Subcutaneous adipose tissue (tissue), 4 donors: ENCODE measurements around the gene IL17RB. TPM values are rescaled to one million over a fixed set of nuclear protein-coding genes. Genes with fewer than 3 reads are reported as not detected.

ENCODE experiments used
- small RNA-seq: library from RNA; depleted of rRNA; stranded (forward); fragments of <200 nt; gene quantifications from one replicate; pipeline ENCODE3, GENCODE V24; 2016
- total RNA-seq, 4 donors: library from RNA; depleted of rRNA; stranded (reverse); fragments of >200 nt; gene quantifications; one replicate each; pipeline ENCODE4 v1.1.0, GENCODE V29; 2016
- TF ChIP-seq, protein P1 (sequence below): fragments of 450-650 bp; IDR thresholded peaks from one replicate; pipeline ENCODE4 v1.5.1; 2016; ENCODE audit warnings: low read depth, mild to moderate bottlenecking, control low read depth, antibody characterized with exemption, moderate library complexity

IL17RB gene
- total RNA-seq, 4 donors from 2014 or later: 0.49 to 1.4 (median 1.1) TPM; not detected in 1

DNA sequence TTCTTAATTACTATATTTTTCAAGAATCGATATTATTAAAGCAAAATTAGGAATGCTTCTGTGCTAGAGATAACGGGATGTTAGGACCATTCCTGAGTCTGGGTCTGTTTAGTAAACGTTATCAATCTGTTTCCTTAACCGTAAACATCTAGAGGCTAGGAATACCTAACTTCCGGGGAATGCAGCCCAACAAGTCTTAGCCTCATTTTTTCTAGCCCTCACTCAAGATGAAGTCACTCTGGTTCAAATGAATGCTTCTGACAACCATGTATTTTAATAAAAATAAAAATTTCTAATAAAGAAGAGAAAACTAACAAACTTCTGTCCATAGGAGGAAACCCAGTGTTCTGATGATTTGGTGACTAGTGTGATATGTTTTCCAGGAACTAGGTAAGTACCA lies 56.3 kb downstream of the IL17RB start:
- TF ChIP-seq, protein P1, sequence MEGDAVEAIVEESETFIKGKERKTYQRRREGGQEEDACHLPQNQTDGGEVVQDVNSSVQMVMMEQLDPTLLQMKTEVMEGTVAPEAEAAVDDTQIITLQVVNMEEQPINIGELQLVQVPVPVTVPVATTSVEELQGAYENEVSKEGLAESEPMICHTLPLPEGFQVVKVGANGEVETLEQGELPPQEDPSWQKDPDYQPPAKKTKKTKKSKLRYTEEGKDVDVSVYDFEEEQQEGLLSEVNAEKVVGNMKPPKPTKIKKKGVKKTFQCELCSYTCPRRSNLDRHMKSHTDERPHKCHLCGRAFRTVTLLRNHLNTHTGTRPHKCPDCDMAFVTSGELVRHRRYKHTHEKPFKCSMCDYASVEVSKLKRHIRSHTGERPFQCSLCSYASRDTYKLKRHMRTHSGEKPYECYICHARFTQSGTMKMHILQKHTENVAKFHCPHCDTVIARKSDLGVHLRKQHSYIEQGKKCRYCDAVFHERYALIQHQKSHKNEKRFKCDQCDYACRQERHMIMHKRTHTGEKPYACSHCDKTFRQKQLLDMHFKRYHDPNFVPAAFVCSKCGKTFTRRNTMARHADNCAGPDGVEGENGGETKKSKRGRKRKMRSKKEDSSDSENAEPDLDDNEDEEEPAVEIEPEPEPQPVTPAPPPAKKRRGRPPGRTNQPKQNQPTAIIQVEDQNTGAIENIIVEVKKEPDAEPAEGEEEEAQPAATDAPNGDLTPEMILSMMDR: no peak

DNA sequence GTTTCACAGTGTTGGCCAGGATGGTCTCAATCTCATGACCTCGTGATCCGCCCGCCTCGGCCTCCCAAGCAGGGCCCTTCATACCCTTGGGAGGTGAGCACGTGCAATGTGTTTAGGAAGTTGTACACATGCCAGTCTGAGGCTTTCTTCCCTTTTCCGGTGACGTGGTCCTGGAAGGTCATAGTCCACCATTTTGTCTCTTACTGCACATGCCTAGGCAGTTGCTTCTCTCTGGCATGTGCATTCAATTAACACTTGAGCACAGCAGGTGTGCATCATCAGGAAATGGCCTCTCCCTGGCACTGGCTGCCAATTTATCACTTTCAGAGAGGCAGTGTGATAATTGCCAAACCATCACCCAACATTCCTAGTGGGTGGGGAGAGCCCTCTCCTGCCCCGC lies 67.0 kb downstream of the IL17RB start:
- TF ChIP-seq, protein P1: no peak

Small RNA genes lying within 50 kb of the gene (small RNA-seq; reads per million reads assigned to genes)
- gene AC012467.1: not detected

Other genes with a start within 250 kb of the IL17RB start
- 1 to 10 TPM in 1 of 4 donors, under 1 TPM in 3; 0.19 to 2.2 (median 0.66) TPM for gene CHDH, start 149 bp upstream of the IL17RB start, total RNA-seq
- 10 to 100 TPM; 11.7 to 28.9 (median 25.0) TPM for gene ACTR8, start 35.6 kb downstream of the IL17RB start, total RNA-seq
- 100 to 1,000 TPM in 1 of 4 donors, 10 to 100 TPM in 3; 34.7 to 101 (median 50.8) TPM for gene SELENOK, start 45.3 kb downstream of the IL17RB start, total RNA-seq